HL-60 (cell line): ENCODE data around the gene MRTFA.

Experiments used
- POLR2AphosphoS5 ChIP-seq: IDR thresholded peaks from 2 replicates; pipeline ENCODE4 v1.6.1; 2012; ENCODE audit warnings: low read depth
- REST ChIP-seq: IDR thresholded peaks from 2 replicates; pipeline ENCODE4 v1.6.1; 2012; ENCODE audit warnings: low read depth; ENCODE audit not compliant: insufficient replicate concordance
- TF ChIP-seq, protein P1 (sequence below): IDR thresholded peaks from one replicate; pipeline ENCODE4 v1.5.1; 2011; ENCODE audit warnings: low read length, control low read depth, inconsistent platforms; ENCODE audit not compliant: insufficient read depth

DNA sequence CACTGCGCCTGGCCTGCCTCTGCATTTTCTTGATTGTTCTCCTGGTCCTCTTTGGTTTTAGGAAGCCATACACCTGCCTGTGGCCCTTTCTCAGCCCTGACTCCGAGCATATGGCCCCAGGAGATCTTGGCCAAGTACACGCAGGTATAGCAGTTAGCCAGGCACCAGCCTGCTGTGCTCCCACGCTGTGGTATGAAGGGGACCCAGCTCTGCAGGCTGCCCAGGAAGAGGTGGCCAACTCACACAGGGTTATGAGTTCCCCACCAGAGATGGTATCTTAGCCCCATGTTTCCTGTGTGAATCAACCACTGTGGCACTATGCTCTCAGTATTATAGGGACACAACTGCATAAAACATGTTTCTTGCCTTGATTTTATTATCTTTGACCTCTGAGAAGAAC, 235.0 kb downstream of the MRTFA start:
- TF ChIP-seq, protein P1, sequence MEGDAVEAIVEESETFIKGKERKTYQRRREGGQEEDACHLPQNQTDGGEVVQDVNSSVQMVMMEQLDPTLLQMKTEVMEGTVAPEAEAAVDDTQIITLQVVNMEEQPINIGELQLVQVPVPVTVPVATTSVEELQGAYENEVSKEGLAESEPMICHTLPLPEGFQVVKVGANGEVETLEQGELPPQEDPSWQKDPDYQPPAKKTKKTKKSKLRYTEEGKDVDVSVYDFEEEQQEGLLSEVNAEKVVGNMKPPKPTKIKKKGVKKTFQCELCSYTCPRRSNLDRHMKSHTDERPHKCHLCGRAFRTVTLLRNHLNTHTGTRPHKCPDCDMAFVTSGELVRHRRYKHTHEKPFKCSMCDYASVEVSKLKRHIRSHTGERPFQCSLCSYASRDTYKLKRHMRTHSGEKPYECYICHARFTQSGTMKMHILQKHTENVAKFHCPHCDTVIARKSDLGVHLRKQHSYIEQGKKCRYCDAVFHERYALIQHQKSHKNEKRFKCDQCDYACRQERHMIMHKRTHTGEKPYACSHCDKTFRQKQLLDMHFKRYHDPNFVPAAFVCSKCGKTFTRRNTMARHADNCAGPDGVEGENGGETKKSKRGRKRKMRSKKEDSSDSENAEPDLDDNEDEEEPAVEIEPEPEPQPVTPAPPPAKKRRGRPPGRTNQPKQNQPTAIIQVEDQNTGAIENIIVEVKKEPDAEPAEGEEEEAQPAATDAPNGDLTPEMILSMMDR: no peak
- TF ChIP-seq POLR2AphosphoS5: no peak
- TF ChIP-seq REST: no peak
